PC-9 (cell line): ENCODE results near the gene SMARCC2. TPM values are rescaled to one million over a fixed set of nuclear protein-coding genes. Genes with fewer than 3 reads are reported as not detected.

ENCODE experiments used
- BruUV-seq: library from RNA; stranded (reverse); fragments of 400-500 nt; replicated peaks from 2 replicates; lab custom pipeline; 2021; lab: Mats Ljungman, UMichigan
- CTCF ChIA-PET: fragments of 300-600 bp; sonication (Branson Sonifier 250); formaldehyde crosslinking; loops from one replicate; lab custom pipeline; 2022; ENCODE audit warnings: antibody characterized with exemption; lab: Charles Lee
- POLR2A ChIA-PET: fragments of 300-600 bp; sonication (Branson Sonifier 250); formaldehyde crosslinking; loops from one replicate; lab custom pipeline; 2022; ENCODE audit warnings: antibody characterized with exemption; ENCODE audit not compliant: unreplicated experiment; lab: Charles Lee
- DNase-seq, 2 experiments: peaks; one replicate each; pipeline versions ENCODE4 v3.0.0 to v3.0.0-alpha.2; 2015 to 2022; ENCODE audit warnings: mixed read lengths in 1 of 2
- H2AFZ ChIP-seq: fragments of 200-600 bp; sonication (generic); 2 replicates; pipeline ENCODE4 v1.8.1; 2017; ENCODE audit warnings: antibody characterized with exemption
- H3F3A ChIP-seq: fragments of 200-600 bp; sonication (generic); 2 replicates; pipeline ENCODE4 v1.8.1; 2017; ENCODE audit warnings: antibody characterized with exemption, mild to moderate bottlenecking, low read depth; ENCODE audit not compliant: insufficient read depth
- H3K27ac ChIP-seq: fragments of 200-600 bp; sonication (generic); 2 replicates; pipeline ENCODE4 v1.6.1; 2016; ENCODE audit warnings: mixed run types
- H3K27me3 ChIP-seq: fragments of 200-600 bp; sonication (generic); 2 replicates; pipeline ENCODE4 v1.6.1; 2016; ENCODE audit warnings: low read depth, mixed run types; ENCODE audit not compliant: insufficient read depth
- H3K36me3 ChIP-seq: fragments of 200-600 bp; sonication (generic); 2 replicates; pipeline ENCODE4 v1.6.1; 2016; ENCODE audit warnings: low read depth, mixed run types
- H3K4me1 ChIP-seq: fragments of 200-600 bp; sonication (generic); replicated peaks from 2 replicates; pipeline ENCODE4 v1.6.1; 2016; ENCODE audit warnings: mixed run types; ENCODE audit not compliant: insufficient read depth
- H3K4me2 ChIP-seq: fragments of 200-600 bp; sonication (generic); 2 replicates; pipeline ENCODE4 v1.6.1; 2017; ENCODE audit warnings: mixed run types
- H3K4me3 ChIP-seq: fragments of 200-600 bp; sonication (generic); 2 replicates; pipeline ENCODE4 v1.6.1; 2016; ENCODE audit warnings: mixed run types
- H3K79me2 ChIP-seq: fragments of 200-600 bp; sonication (generic); 2 replicates; pipeline ENCODE4 v1.6.1; 2017; ENCODE audit warnings: low read depth, mixed run types
- H3K9me2 ChIP-seq: fragments of 200-600 bp; sonication (generic); 2 replicates; pipeline ENCODE4 v1.8.1; 2017; ENCODE audit warnings: mild to moderate bottlenecking; ENCODE audit not compliant: insufficient read depth
- H3K9me3 ChIP-seq: fragments of 200-600 bp; sonication (generic); 2 replicates; pipeline ENCODE4 v1.8.1; 2016; ENCODE audit warnings: low read depth; ENCODE audit not compliant: insufficient read depth
- H4K20me1 ChIP-seq: fragments of 200-600 bp; sonication (generic); 2 replicates; pipeline ENCODE4 v1.8.1; 2017; ENCODE audit not compliant: insufficient read depth
- EZH2 ChIP-seq: fragments of 200-600 bp; sonication (generic); IDR thresholded peaks from 2 replicates; pipeline ENCODE4 v1.8.0; 2017; ENCODE audit warnings: antibody characterized with exemption, low read depth
- intact Hi-C: fragments of 100-400 bp; cut with micrococcal nuclease; formaldehyde crosslinking; loops from one replicate; pipeline ENCODE4 v1.10.0; 2022; ENCODE audit not compliant: unreplicated experiment
- total RNA-seq: library from RNA; stranded (reverse); gene quantifications from 2 replicates; pipeline ENCODE4 v1.2.3, GENCODE V29; 2021
- TF ChIP-seq, protein P1 (sequence below): fragments of 200-600 bp; sonication (generic); conservative IDR thresholded peaks from 2 replicates; pipeline ENCODE4 v1.6.1; 2017; ENCODE audit warnings: mixed run types, antibody characterized with exemption, mild to moderate bottlenecking, moderate library complexity

Gene SMARCC2
- total RNA-seq, 1 experiment from 2014 or later = 86.4 TPM

DNA sequence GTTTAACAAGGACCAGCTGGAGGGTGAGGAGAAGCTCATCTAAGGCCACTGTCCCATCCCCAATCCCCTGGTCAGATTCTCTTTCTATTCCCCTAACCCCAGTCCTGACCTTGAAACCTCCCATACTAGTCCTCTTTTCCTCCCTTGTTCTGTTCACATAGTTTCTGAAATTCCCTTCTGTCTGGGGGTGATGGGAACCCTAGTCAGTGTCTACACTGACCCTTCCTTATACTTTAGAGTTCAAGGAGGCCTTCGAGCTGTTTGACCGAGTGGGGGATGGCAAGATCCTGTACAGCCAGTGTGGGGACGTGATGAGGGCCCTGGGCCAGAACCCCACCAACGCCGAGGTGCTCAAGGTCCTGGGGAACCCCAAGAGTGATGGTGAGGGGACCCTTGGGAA is 34.5 kb downstream of the SMARCC2 start:
- Histone ChIP-seq H3K4me2 (no peak overlapping the region), H2AFZ (no peak overlapping the region), H3K4me1 (peaks cover 36% of the 10 kb centered on the region), H3K27me3 (no peaks in the 10 kb centered on the region), H3K36me3 (peaks cover 6% of the 10 kb centered on the region), H3K79me2 (peaks cover 25% of the 10 kb centered on the region), H3K9me3 (no peaks in the 10 kb centered on the region), H3F3A (peaks cover 32% of the 10 kb centered on the region), H3K27ac (no peak overlapping the region), H3K9me2 (no peaks in the 10 kb centered on the region), H3K4me3 (no peak overlapping the region), H4K20me1 (peaks cover 7% of the 10 kb centered on the region)
- no peak for DNase-seq
- BruUV-seq = no TSS peak
- ChIA-PET CTCF (no interaction called here), POLR2A (interaction anchor here (0.7 kb wide), 1 partner anchor 8 kb away, joined by 4 read pairs; no protein-coding TSS in a partner anchor)
- TF ChIP-seq EZH2 = no peak
- TF ChIP-seq, protein P1, sequence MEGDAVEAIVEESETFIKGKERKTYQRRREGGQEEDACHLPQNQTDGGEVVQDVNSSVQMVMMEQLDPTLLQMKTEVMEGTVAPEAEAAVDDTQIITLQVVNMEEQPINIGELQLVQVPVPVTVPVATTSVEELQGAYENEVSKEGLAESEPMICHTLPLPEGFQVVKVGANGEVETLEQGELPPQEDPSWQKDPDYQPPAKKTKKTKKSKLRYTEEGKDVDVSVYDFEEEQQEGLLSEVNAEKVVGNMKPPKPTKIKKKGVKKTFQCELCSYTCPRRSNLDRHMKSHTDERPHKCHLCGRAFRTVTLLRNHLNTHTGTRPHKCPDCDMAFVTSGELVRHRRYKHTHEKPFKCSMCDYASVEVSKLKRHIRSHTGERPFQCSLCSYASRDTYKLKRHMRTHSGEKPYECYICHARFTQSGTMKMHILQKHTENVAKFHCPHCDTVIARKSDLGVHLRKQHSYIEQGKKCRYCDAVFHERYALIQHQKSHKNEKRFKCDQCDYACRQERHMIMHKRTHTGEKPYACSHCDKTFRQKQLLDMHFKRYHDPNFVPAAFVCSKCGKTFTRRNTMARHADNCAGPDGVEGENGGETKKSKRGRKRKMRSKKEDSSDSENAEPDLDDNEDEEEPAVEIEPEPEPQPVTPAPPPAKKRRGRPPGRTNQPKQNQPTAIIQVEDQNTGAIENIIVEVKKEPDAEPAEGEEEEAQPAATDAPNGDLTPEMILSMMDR = no peak
- intact Hi-C loops = loop anchor here (5.0 kb wide), 1 partner anchor 38 kb away; the partner anchor contains the start of genes RPL41 and ZC3H10

DNA sequence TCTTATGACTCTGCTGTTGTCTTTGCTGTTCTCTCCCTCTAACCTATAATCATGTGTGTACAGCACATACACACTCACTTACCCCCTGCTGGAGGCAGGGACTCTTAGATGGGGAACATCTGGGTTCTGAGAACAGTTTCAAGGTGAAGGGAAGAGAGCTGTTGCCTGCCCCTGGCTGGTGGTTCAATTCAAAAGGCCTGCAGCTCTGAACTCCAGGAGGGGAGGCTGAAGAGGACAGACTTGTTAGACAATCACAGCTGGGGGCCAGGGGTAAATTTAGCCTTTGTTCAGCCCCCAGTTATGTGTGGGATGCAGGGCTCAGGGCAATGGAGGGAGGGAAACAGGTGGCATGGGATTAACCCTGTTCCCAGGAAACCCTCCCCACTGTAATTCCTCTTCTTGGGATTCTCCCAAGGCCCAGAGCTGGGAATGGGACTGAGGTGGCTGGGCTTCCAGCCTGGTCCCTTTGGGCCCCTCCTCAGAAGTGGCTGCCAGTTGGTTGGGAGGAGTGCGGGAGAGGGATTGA is 35.0 kb downstream of the SMARCC2 start:
- Histone ChIP-seq H3K9me2 (no peaks in the 10 kb centered on the region), H3F3A (peaks cover 27% of the 10 kb centered on the region), H2AFZ (no peak overlapping the region), H4K20me1 (peaks cover 2% of the 10 kb centered on the region), H3K27ac (no peak overlapping the region), H3K79me2 (peaks cover 20% of the 10 kb centered on the region), H3K9me3 (no peaks in the 10 kb centered on the region), H3K36me3 (peaks cover under 1% of the 10 kb centered on the region; the same call in 1 of the 2 replicates), H3K4me2 (no peak overlapping the region), H3K4me1 (peaks cover 31% of the 10 kb centered on the region), H3K4me3 (no peak overlapping the region), H3K27me3 (no peaks in the 10 kb centered on the region)
- intact Hi-C loops = no loop called here
- TF ChIP-seq, protein P1 = no peak
- no peak for TF ChIP-seq EZH2
- POLR2A ChIA-PET = interaction anchor here (0.6 to 0.7 kb wide), 2 partner anchors 8 to 306 kb away, joined by 3 to 4 read pairs; no protein-coding TSS in a partner anchor
- BruUV-seq = no TSS peak
- DNase-seq = no peak
- CTCF ChIA-PET = no interaction called here

DNA sequence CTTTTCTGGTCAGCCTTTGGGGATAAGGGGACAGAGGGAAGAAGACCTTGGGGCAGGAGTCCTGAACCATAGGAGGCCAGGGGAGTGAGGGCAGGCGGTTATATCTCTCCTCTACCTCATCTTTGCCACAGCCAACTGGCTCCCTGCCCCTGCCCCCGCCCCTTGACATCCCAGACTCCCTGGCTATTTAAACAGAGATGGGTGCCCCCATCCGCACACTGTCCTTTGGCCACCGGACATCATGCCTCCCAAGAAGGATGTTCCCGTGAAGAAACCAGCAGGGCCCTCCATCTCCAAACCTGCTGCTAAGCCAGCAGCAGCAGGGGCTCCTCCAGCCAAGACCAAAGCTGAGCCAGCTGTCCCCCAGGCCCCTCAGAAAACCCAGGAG is 35.6 kb downstream of the SMARCC2 start:
- BruUV-seq = no TSS peak
- H3K27ac ChIP-seq = no peak overlapping the region
- H3K79me2 ChIP-seq = peaks cover 14% of the 10 kb centered on the region
- CTCF ChIA-PET = interaction anchor here (0.7 kb wide), 1 partner anchor 418 kb away, joined by 3 read pairs; no protein-coding TSS in a partner anchor
- no peaks in the 10 kb centered on the region for H3K27me3 ChIP-seq
- H3K9me2 ChIP-seq = no peaks in the 10 kb centered on the region
- peaks cover 23% of the 10 kb centered on the region; the same call in 1 of the 2 replicates for H3F3A ChIP-seq
- POLR2A ChIA-PET = interaction anchor here (0.6 kb wide), 1 partner anchor 306 kb away, joined by 3 read pairs; no protein-coding TSS in a partner anchor
- peak overlapping the region; percentile 88 for H3K4me2 ChIP-seq
- no peaks in the 10 kb centered on the region for H4K20me1 ChIP-seq
- H2AFZ ChIP-seq = no peak overlapping the region
- no peaks in the 10 kb centered on the region for H3K9me3 ChIP-seq
- no peak for DNase-seq
- H3K4me3 ChIP-seq = peak overlapping the region; percentile 77; the same call in 1 of the 2 replicates
- intact Hi-C loops = no loop called here
- no peak for TF ChIP-seq EZH2
- TF ChIP-seq, protein P1 = no peak
- H3K36me3 ChIP-seq = no peaks in the 10 kb centered on the region
- H3K4me1 ChIP-seq = peaks cover 29% of the 10 kb centered on the region
